LNCaP clone FGC (cell line): ENCODE results near the gene RAET1E.
"Not testable (repeated sequence)": the region's sequence is repeated elsewhere in the genome, so short reads cannot be mapped to it uniquely, and the experiment has no call there.

Experiments
- DNase-seq: peaks from one replicate; pipeline ENCODE4 v3.0.0-alpha.2; 2011; ENCODE audit warnings: low read depth
- H3K4me3 ChIP-seq: 2 replicates; pipeline ENCODE4 v1.5.1; 2011; ENCODE audit warnings: mild to moderate bottlenecking, low read depth, low read length, control low read depth
- CTCF ChIP-seq: IDR thresholded peaks from 2 replicates; pipeline ENCODE4 v1.5.1; 2012; ENCODE audit warnings: mild to moderate bottlenecking; ENCODE audit not compliant: control insufficient read depth, insufficient read depth; ENCODE audit errors: extremely low read depth

Gene RAET1E

GRCh38 chr6:149899486-149899885 lies 1.6 kb upstream of the RAET1E start:
- no peak for TF ChIP-seq CTCF

DNA sequence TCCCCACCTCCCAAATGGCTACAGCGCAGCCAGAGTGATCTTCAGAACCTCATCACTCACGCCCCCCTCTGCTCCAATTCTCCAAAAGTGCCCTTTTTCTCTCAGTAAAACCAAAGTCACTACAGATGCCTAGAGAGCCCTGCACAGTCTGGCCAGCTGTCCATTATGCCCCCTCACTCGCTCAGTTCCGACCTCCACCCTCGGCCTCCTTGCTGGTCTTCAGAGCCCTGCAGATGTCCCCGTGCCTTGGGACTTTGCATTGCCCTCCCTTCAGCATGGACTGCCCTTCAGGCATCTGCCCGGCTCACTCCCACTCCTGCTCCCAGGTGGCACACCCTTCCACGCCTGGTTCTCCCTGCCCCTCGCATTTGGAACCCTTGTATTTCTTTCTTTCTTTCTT lies 1.1 kb upstream of the RAET1E start:
- no peak for DNase-seq
- no peak overlapping the region for H3K4me3 ChIP-seq
- no peak for TF ChIP-seq CTCF

More at GRCh38 chr6:149899486-149899885, 1.6 kb upstream of the RAET1E start:
- H3K4me3 ChIP-seq, result no peak overlapping the region
- no peak for DNase-seq

DNA sequence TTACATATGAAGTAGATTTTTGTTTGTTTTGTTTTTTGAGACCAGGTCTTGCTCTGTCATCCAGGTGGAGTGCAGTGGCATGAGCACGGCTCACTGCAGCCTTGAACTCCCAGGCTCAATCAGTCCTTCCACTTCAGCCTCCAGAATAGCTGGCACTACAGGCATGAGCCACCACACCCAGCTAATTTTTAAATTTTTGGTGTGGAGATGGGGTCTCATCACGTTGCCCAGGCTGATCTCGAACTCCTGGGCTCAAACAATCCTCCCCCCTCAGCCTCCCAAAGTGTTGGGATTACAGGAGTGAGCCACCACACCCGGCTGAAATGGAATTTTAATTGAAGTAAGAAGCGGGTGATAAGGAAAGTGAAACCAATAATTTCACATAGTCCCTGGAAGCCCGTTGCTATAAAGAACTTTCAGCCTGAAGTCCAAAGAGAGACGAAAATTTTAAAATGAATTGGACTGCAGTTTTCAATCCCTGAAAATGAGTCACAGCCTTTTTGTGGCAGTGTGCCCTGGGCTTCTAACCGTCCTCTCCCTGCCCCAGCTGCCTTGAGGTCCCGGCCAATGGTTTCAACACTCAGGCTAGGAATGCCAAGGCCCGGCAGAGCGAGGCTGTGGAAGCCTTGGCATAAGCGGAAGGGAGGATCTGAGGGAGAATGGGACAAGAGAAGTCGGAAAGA lies 757 bp downstream of the RAET1E start:
- no peak overlapping the region for H3K4me3 ChIP-seq
- no peak for TF ChIP-seq CTCF
- no peak for DNase-seq

- H3K4me3 ChIP-seq, result no peak overlapping the region
- DNase-seq, result no peak
- no peak for TF ChIP-seq CTCF
Observed at GRCh38 chr6:149896491-149896890, 1.4 kb downstream of the RAET1E start.

DNA sequence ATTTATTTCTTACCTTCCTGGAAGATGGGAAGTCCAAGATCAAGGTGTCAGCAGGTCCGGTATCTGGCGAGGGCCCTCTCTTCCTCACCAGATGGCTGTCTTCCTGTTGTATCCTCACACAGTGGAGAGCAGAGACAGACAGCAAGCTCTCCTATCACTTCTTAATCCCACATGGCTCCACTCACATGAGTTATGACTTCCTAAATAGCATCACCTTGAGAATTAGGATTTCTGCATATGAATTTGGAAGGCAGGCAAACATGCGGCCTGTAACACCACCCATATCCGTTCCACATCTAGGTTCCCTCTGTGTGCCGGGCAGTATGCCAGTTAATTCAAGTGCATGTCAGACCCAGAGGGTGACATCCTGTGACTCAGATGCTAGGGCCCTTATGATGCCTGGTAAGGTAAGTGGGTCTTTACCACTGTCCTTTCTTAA lies 2.1 kb downstream of the RAET1E start:
- TF ChIP-seq CTCF, result no peak
- DNase-seq, result peak; percentile 15
- H3K4me3 ChIP-seq, result no peak overlapping the region

DNA sequence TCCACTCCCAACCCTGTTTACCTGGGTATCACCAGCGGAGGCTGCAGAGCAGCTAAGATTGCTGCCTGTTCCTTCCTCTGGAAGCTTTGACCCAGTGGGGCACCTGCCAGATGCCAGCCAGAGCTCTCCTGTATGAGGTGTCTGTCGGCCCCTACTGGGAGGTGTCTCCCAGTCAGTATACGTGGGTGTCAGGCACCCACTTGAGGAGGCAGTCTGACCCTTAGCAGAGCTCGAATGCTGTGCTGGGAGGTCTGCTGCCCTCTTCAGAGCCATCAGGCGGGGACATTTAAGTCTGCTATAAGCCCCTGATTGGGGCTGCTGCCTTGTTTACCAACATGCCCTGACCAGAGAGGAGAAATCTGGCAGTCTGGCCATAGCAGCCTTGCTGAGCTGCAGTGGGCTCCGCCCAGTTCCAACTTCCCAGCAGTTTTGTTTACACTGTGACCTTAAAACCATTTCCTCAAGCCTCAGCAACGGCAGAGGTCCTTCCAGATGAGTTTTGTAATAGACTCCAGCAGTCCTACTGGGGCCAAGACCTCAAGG lies 2.8 kb downstream of the RAET1E start:
- peak; percentile 46 for DNase-seq
- no peak for TF ChIP-seq CTCF
- no peak overlapping the region for H3K4me3 ChIP-seq

DNA sequence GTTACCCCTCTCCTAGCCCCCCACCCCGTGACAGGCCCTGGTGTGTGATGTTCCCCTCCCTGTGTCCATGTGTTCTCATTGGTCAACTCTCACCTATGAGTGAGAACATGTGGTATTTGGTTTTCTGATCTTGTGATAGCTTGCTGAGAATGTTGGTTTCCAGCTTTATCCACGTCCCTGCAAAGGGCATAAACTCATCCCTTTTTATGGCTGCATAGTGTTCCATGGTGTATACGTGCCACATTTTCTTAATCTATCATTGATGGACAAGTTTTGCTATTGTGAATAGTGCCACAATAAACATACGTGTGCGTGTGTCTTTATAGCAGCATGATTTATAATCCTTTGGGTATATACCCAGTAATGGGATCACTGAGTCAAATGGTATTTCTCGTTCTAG lies 6.0 kb downstream of the RAET1E start:
- not testable (repeated sequence) for DNase-seq, H3K4me3 ChIP-seq
